Parathyroid adenoma (tissue), 2 donors: ENCODE results near the gene MRPL47.

Experiments used
- H2AFZ ChIP-seq: fragments of 300-600 bp; sonication (generic); one replicate; pipeline ENCODE4 v1.7.0; 2017; ENCODE audit warnings: antibody characterized with exemption, mild to moderate bottlenecking
- H3K27ac ChIP-seq: fragments of 300-600 bp; sonication (generic); one replicate; pipeline ENCODE4 v1.7.0; 2017
- H3K27me3 ChIP-seq: fragments of 300-600 bp; sonication (generic); one replicate; pipeline ENCODE4 v1.7.0; 2017; ENCODE audit warnings: low read length; ENCODE audit not compliant: control insufficient read depth, insufficient read depth
- H3K36me3 ChIP-seq: fragments of 300-600 bp; sonication (generic); one replicate; pipeline ENCODE4 v1.7.0; 2017; ENCODE audit warnings: low read length; ENCODE audit not compliant: control insufficient read depth, insufficient read depth
- H3K4me1 ChIP-seq: fragments of 300-600 bp; sonication (generic); one replicate; pipeline ENCODE4 v1.7.0; 2017; ENCODE audit warnings: control low read depth
- H3K4me2 ChIP-seq: fragments of 300-600 bp; sonication (generic); one replicate; pipeline ENCODE4 v1.7.0; 2017; ENCODE audit warnings: low read length
- H3K4me3 ChIP-seq: fragments of 300-600 bp; sonication (generic); one replicate; pipeline ENCODE4 v1.7.0; 2017; ENCODE audit warnings: low read depth, low read length
- H3K79me2 ChIP-seq: fragments of 300-600 bp; sonication (generic); one replicate; pipeline ENCODE4 v1.7.0; 2017; ENCODE audit warnings: control low read depth
- H3K9ac ChIP-seq: fragments of 300-600 bp; sonication (generic); one replicate; pipeline ENCODE4 v1.7.0; 2017; ENCODE audit warnings: mild to moderate bottlenecking
- H3K9me3 ChIP-seq: fragments of 300-600 bp; sonication (generic); one replicate; pipeline ENCODE4 v1.7.0; 2017; ENCODE audit warnings: low read length; ENCODE audit not compliant: control insufficient read depth
- CTCF ChIP-seq: fragments of 300-600 bp; sonication (generic); IDR thresholded peaks from one replicate; pipeline ENCODE4 v1.7.0; 2017; ENCODE audit warnings: antibody characterized with exemption, mild to moderate bottlenecking
- donor health status: primary hyperparathyroidism.

MRPL47 gene

GRCh38 chr3:179563271-179563783 is 41.1 kb downstream of the MRPL47 start:
- H3K4me1 ChIP-seq, result peaks cover 3% of the 10 kb centered on the region
- peak; percentile 38 for TF ChIP-seq CTCF
- no peaks in the 10 kb centered on the region for H3K9me3 ChIP-seq
- no peaks in the 10 kb centered on the region for H3K27me3 ChIP-seq
- peaks cover 8% of the 10 kb centered on the region for H3K79me2 ChIP-seq
- peak overlapping the region; percentile 87 for H2AFZ ChIP-seq
- peak overlapping the region; percentile 87 for H3K4me2 ChIP-seq
- H3K27ac ChIP-seq, result no peak overlapping the region
- peak overlapping the region; percentile 89 for H3K4me3 ChIP-seq
- H3K9ac ChIP-seq, result no peak overlapping the region
- no peaks in the 10 kb centered on the region for H3K36me3 ChIP-seq

- peak within 1 kb of the TSS; percentile 47 for H3K27ac ChIP-seq
- no peaks in the 10 kb centered on the region for H3K27me3 ChIP-seq
- H3K79me2 ChIP-seq, result peaks cover 8% of the 10 kb centered on the region
- H2AFZ ChIP-seq, result peak within 1 kb of the TSS; percentile 87
- peak within 1 kb of the TSS; percentile 87 for H3K4me2 ChIP-seq
- no peak for TF ChIP-seq CTCF
- no peaks in the 10 kb centered on the region for H3K36me3 ChIP-seq
- no peaks in the 10 kb centered on the region for H3K9me3 ChIP-seq
- peaks cover 3% of the 10 kb centered on the region for H3K4me1 ChIP-seq
- no peak within 1 kb of the TSS for H3K9ac ChIP-seq
- peak within 1 kb of the TSS; percentile 89 for H3K4me3 ChIP-seq
These were observed 41.7 kb downstream of the MRPL47 start, which contains the start of gene ACTL6A for GRCh38 chr3:179562591-179563270. ACTL6A (plus strand) TSS chr3:179562926; CDS start chr3:179563093, 167 bp downstream.

GRCh38 chr3:179560791-179561190 is 43.6 kb downstream of the MRPL47 start:
- no peak overlapping the region for H3K4me3 ChIP-seq
- no peaks in the 10 kb centered on the region for H3K27me3 ChIP-seq
- H3K36me3 ChIP-seq, result no peaks in the 10 kb centered on the region
- H3K27ac ChIP-seq, result no peak overlapping the region
- peaks cover 8% of the 10 kb centered on the region for H3K79me2 ChIP-seq
- no peak overlapping the region for H3K9ac ChIP-seq
- H3K4me2 ChIP-seq, result no peak overlapping the region
- TF ChIP-seq CTCF, result no peak
- no peak overlapping the region for H2AFZ ChIP-seq
- H3K4me1 ChIP-seq, result peaks cover 3% of the 10 kb centered on the region
- no peaks in the 10 kb centered on the region for H3K9me3 ChIP-seq

GRCh38 chr3:179558742-179559364 is 45.6 kb downstream of the MRPL47 start:
- TF ChIP-seq CTCF, result peak; percentile 62

More at GRCh38 chr3:179558742-179559364, 45.6 kb downstream of the MRPL47 start:
- no peak overlapping the region for H3K4me3 ChIP-seq
- H3K9me3 ChIP-seq, result no peaks in the 10 kb centered on the region
- no peak overlapping the region for H3K4me2 ChIP-seq
- H3K27ac ChIP-seq, result no peak overlapping the region
- H3K79me2 ChIP-seq, result peaks cover 2% of the 10 kb centered on the region
- H3K27me3 ChIP-seq, result no peaks in the 10 kb centered on the region
- no peak overlapping the region for H3K9ac ChIP-seq
- H3K36me3 ChIP-seq, result no peaks in the 10 kb centered on the region
- peak overlapping the region; percentile 9 for H2AFZ ChIP-seq
- H3K4me1 ChIP-seq, result peaks cover under 1% of the 10 kb centered on the region
